ENCODE results near the gene FHIT.

DNA sequence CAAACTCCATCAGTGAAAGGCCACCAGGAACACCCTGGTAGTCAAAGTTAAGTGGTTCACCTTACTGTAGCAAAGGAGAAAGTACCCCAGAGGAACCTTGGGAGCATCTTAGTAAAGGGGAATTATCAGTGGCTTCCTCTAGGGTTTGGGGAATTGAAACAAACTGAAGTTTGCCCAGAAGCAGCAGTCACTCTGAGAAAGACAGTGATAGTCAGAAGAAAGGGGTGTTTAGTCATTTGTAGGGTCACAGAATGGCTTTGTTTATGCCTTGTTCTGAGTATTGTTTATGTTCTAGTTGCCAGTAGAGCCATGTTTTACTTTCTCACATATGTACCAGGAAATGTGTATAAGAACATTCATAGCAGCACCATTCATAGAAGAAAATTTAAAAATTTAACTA, 93.8 kb downstream of the FHIT start:
- TF ChIP-seq EZH2 (IDR thresholded peaks at IDR 0.05; ENCODE audit: insufficient read depth, poor library complexity, severe bottlenecking) (no peak), EZH2phosphoT487 (IDR thresholded peaks at IDR 0.05; ENCODE audit: insufficient read depth, low read depth) (no peak)

Data from GM23248 (cell line).